HUES48 (cell line): ENCODE data around the gene STOX1.
"Not testable (repeated sequence)": the region's sequence is repeated elsewhere in the genome, so short reads cannot be mapped to it uniquely, and the experiment has no call there.

ENCODE experiments used
- H3K27ac ChIP-seq: one replicate; pipeline ENCODE4 v1.7.0; 2013; ENCODE audit warnings: low read depth, low read length, inconsistent platforms
- H3K27me3 ChIP-seq: 2 replicates; pipeline ENCODE4 v1.6.1; 2013; ENCODE audit warnings: mild to moderate bottlenecking, low read length; ENCODE audit not compliant: control insufficient read depth, insufficient read depth
- H3K36me3 ChIP-seq: 2 replicates; pipeline ENCODE4 v1.6.1; 2013; ENCODE audit warnings: low read length; ENCODE audit not compliant: control insufficient read depth, insufficient read depth
- H3K4me1 ChIP-seq: 2 replicates; pipeline ENCODE4 v1.6.1; 2013; ENCODE audit warnings: mild to moderate bottlenecking, low read length; ENCODE audit not compliant: control insufficient read depth, insufficient read depth
- H3K4me3 ChIP-seq: 2 replicates; pipeline ENCODE4 v1.5.1; 2013; ENCODE audit warnings: mild to moderate bottlenecking, low read depth, low read length
- H3K9ac ChIP-seq: 2 replicates; pipeline ENCODE4 v1.6.1; 2013; ENCODE audit warnings: mild to moderate bottlenecking, low read depth, low read length, moderate library complexity
- H3K9me3 ChIP-seq: 2 replicates; pipeline ENCODE4 v1.6.1; 2013; ENCODE audit warnings: low read length; ENCODE audit not compliant: control insufficient read depth, insufficient read depth

The STOX1 gene

DNA sequence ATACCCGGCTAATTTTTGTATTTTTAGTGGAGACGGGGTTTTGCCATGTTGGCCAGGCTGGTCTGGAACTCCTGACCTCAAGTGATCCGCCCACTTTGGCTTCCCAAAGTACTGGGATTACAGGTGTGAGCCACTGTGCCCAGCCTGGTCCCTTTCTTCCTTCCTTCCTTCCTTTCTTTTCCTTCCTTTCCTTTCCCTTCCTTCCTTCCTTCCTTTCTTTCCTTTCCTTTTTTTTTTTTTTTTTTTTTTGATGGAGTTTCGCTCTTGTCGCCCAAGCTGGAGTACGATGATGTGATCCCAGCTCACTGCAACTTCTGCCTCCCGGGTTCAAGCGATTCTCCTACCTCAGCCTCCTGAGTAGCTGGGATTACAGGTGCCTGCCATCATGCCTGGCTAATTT, 102.6 kb downstream of the STOX1 start:
- peaks cover 39% of the 10 kb centered on the region for H3K36me3 ChIP-seq
- not testable (repeated sequence) for H3K9ac ChIP-seq, H3K9me3 ChIP-seq, H3K4me3 ChIP-seq, H3K27ac ChIP-seq, H3K4me1 ChIP-seq, H3K27me3 ChIP-seq

DNA sequence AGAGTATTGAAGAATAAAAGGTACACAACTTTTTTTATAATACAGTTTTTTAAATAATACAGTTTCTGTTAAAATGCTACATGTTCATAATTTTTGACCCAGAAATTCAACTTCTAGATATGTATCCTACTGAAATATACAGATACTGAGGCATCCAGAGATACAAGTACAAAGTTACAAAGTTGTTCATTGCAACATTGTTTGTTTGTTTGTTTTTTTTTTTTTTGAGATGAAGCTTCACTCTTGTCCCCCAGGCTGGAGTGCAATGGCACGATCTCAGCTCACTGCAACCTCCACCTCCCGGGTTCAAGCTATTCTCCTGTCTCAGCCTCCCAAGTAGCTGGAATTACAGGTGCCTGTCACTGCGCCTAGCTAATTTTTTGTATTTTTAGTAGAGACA, 105.5 kb downstream of the STOX1 start:
- H3K9me3 ChIP-seq, H3K9ac ChIP-seq, H3K27ac ChIP-seq, H3K4me1 ChIP-seq, H3K4me3 ChIP-seq, H3K27me3 ChIP-seq: not testable (repeated sequence)
- H3K36me3 ChIP-seq = peaks cover 58% of the 10 kb centered on the region

DNA sequence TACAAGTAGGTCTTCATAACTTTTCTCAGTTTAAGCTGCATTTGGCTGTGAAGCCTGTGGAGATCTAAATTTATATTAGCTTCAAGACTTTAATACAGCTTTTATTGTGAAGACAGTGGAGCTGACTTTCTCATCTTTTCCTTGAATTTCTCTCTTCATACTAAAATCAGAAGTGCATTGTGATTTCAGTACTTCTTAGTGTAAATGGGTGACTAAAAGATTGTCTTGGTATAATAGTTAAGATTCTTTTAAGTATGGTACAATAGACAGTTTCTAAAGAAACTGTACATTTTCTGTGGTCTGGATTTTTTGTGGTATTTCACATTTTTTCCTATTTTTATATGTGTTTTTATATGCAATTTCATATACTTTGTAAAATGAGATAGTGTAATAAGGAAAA, 107.7 kb downstream of the STOX1 start:
- H3K27me3 ChIP-seq = no peaks in the 10 kb centered on the region
- H3K9me3 ChIP-seq = no peaks in the 10 kb centered on the region
- H3K36me3 ChIP-seq = peaks cover 71% of the 10 kb centered on the region
- H3K4me3 ChIP-seq = no peak overlapping the region
- H3K27ac ChIP-seq = no peak overlapping the region
- no peaks in the 10 kb centered on the region for H3K4me1 ChIP-seq
- no peak overlapping the region for H3K9ac ChIP-seq

DNA sequence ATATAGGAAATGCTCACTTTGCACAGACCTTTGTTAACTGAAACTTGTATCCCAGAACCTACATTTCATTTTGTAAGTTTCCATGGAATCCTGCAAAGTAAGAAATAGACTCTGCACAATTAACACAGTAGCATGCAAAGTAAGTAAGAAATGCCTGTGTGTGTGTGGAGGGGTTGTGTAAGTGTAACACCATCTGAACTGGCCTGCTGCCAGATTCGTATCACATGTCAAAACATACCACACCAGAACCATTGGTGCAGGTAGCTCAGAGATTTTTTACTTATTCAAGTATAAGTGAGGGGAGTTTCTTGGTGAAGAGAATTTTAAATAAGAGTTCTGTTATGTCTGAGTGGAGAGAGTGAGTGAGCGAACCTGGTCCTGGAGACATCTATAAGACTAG, 110.8 kb downstream of the STOX1 start:
- Histone ChIP-seq H3K27me3 (no peaks in the 10 kb centered on the region), H3K9me3 (no peaks in the 10 kb centered on the region), H3K9ac (no peak overlapping the region), H3K36me3 (peaks cover 72% of the 10 kb centered on the region), H3K27ac (no peak overlapping the region), H3K4me1 (no peaks in the 10 kb centered on the region), H3K4me3 (no peak overlapping the region)

DNA sequence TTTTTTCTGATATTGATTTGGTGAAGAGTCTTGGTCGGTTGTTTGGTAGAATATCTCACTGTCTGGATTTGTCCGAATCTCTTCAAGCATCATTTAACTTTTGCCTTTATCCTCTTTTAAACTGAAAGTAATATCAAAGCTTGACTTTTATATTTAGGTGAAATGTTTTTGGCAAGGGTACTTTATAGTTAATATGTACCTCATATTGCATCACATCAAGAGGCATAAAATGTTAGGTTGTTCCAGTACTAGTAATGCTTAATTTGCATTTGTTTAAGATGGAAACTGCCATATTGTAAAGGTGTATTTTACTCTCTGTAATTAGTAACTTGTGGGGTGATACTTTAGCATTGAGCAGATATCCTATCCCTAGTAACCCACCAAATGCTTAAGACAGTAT, 111.6 kb downstream of the STOX1 start:
- H3K4me3 ChIP-seq = no peak overlapping the region
- H3K9ac ChIP-seq = no peak overlapping the region
- no peaks in the 10 kb centered on the region for H3K9me3 ChIP-seq
- peaks cover 76% of the 10 kb centered on the region for H3K36me3 ChIP-seq
- no peaks in the 10 kb centered on the region for H3K4me1 ChIP-seq
- no peak overlapping the region for H3K27ac ChIP-seq
- H3K27me3 ChIP-seq = no peaks in the 10 kb centered on the region

DNA sequence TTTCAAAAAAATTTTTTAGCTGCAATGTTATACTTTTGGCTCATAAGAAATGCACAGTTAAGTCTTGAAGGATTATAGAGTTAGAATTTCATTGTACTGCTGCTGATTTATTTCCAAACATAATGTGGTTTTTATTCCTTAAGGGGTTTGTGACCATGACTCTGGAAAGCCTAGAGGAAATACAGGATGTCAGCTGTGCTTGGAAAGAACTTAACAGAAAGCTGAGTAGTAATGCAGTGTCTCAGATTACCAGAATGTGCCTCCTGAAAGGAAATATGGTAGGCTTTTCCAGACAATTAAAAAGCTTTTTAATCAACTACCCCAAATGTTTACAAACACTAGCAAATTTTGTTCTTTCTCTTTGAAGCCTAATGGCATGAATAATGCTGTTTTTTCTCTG, 113.6 kb downstream of the STOX1 start:
- peaks cover 72% of the 10 kb centered on the region for H3K36me3 ChIP-seq
- H3K9ac ChIP-seq, H3K4me1 ChIP-seq: not testable (repeated sequence)

More for the DNA sequence above, 113.6 kb downstream of the STOX1 start:
- H3K27me3 ChIP-seq, H3K4me3 ChIP-seq, H3K27ac ChIP-seq, H3K9me3 ChIP-seq: not testable (repeated sequence)
